NCI-H2107 (cell line): Measurements from ENCODE around the gene CDH13.

Source experiments
- DNase-seq: peaks from one replicate; lab custom pipeline; 2025; lab: John Stamatoyannopoulos, UW

CDH13 gene

GRCh38 chr16:83515395-83515794 is 888.6 kb downstream of the CDH13 start:
- DNase-seq = no peak

- no peak for DNase-seq
These were observed 890.2 kb downstream of the CDH13 start for GRCh38 chr16:83516931-83517330.

GRCh38 chr16:83517398-83517797 is 890.6 kb downstream of the CDH13 start:
- no peak for DNase-seq

- no peak for DNase-seq
These were observed 893.8 kb downstream of the CDH13 start for GRCh38 chr16:83520596-83520995.

GRCh38 chr16:83530293-83530692 is 903.5 kb downstream of the CDH13 start:
- no peak for DNase-seq

GRCh38 chr16:83532634-83533033 is 905.9 kb downstream of the CDH13 start:
- DNase-seq = no peak

GRCh38 chr16:83533193-83533592 is 906.4 kb downstream of the CDH13 start:
- DNase-seq = no peak

GRCh38 chr16:83538707-83539106 is 911.9 kb downstream of the CDH13 start:
- no peak for DNase-seq

- DNase-seq = no peak
These were observed 913.1 kb downstream of the CDH13 start for GRCh38 chr16:83539736-83540490.

GRCh38 chr16:83541231-83541630 is 914.5 kb downstream of the CDH13 start:
- DNase-seq = no peak

GRCh38 chr16:83542491-83542890 is 915.7 kb downstream of the CDH13 start:
- no peak for DNase-seq

- DNase-seq = no peak
These were observed 922.8 kb downstream of the CDH13 start for GRCh38 chr16:83549316-83550182.

- no peak for DNase-seq
These were observed 923.4 kb downstream of the CDH13 start for GRCh38 chr16:83550183-83550569.

GRCh38 chr16:83552228-83552627 is 925.5 kb downstream of the CDH13 start:
- no peak for DNase-seq

GRCh38 chr16:83552930-83553329 is 926.2 kb downstream of the CDH13 start:
- no peak for DNase-seq

- no peak for DNase-seq
These were observed 927.3 kb downstream of the CDH13 start for GRCh38 chr16:83554096-83554495.

- DNase-seq = no peak
These were observed 927.8 kb downstream of the CDH13 start for GRCh38 chr16:83554540-83554939.

GRCh38 chr16:83561876-83562275 is 935.1 kb downstream of the CDH13 start:
- no peak for DNase-seq

GRCh38 chr16:83568345-83568744 is 941.6 kb downstream of the CDH13 start:
- no peak for DNase-seq

GRCh38 chr16:83574388-83574787 is 947.6 kb downstream of the CDH13 start:
- no peak for DNase-seq

- no peak for DNase-seq
These were observed 950.4 kb downstream of the CDH13 start for GRCh38 chr16:83577078-83577745.

GRCh38 chr16:83578171-83578570 is 951.4 kb downstream of the CDH13 start:
- no peak for DNase-seq

- no peak for DNase-seq
These were observed 952.3 kb downstream of the CDH13 start for GRCh38 chr16:83579027-83579426.
